HuH-7 (cell line): ENCODE data around the gene PIK3R5.
A peak's percentile ranks its signal among the peaks of the same experiment; 100 is the strongest.

Experiments used
- DNase-seq: peaks from one replicate; pipeline ENCODE4 v3.0.0; 2011; ENCODE audit warnings: low spot score

PIK3R5 gene

GRCh38 chr17:8832711-8833352 lies 132.7 kb downstream of the PIK3R5 start:
- peak; percentile 65 for DNase-seq

- no peak for DNase-seq
Observed at GRCh38 chr17:8831234-8831849, 134.2 kb downstream of the PIK3R5 start.

- no peak for DNase-seq
Observed at GRCh38 chr17:8830141-8830540, 135.4 kb downstream of the PIK3R5 start.

- DNase-seq = no peak
Observed at GRCh38 chr17:8829036-8829941, 136.2 kb downstream of the PIK3R5 start.
